GM21723 (cell line): ENCODE measurements around the gene E2F4.

Experiments
- ATAC-seq: cut with Tn5 transposase; IDR thresholded peaks from one replicate; pipeline ENCODE4 v1.9.1; 2021; ENCODE audit warnings: mild to moderate bottlenecking, moderate library complexity; ENCODE audit not compliant: unreplicated experiment

The E2F4 gene

DNA sequence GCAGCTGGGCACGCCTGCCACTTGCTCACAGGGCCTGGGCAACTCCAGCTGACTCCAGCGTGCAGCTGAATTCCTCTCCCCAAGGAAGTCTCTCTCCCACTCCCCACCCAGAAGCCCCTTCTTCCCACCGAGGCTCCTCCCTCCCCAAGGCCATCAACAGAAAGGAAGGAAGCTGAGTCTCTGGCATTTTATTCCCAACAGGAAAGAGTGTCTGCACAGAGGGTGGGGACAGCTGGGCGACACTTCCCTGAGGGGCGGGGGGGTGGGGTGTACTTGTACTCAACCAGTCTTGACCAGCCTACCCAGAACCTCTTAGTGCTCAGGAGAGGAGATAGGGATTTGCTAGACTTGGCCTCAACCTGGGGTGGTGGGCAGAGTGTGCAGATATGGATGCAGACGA is 1.9 kb upstream of the E2F4 start, which contains the start of gene EXOC3L1:
EXOC3L1 (minus strand) TSS at position 96 of the 400 bp plus-strand sequence. CDS start 460 bp downstream, outside the sequence.
- no peak for ATAC-seq

DNA sequence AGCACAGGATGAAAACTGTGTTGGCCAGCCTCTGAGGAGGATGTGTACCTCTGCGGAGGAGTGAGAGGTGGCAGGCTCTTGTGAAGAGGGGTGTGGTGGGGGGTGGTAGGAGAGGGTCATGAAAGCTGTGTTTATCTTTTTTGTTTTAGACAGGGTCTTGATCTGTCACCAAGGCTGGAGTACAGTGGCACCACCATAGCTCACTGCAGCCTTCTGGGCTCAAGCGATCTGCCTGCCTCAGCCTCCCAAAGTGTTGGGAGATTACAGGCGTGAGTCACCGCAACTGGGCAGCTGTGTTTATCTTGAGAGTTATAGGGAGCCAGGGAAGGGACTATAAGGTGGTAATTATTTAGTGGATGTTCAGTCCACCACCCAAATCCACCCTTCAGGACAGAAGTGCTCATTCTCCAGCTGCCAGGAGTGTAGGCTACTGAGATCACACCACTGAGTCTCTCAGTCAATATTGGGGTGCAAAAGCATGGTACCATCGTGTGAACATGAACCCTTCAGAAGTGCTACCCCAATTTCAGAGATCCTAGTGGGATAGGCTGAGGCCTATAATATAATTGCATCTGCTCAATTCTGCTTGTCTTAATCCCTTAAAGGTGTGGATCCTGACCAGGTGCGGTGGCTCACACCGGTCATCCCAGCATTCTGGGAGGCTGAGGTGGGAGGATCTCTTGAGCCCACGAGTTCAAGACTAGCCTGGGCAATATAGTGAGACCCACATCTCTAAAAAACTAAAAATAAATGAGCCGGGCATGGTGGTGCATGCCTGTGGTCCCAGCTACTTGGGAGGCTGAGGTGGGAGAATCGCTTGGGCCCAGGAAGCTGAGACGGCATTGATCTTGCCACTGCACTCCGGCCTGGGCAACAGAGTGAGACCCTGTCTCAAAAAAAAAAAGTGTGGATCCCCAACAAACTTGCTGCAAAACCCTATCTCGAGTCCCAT is 1.2 kb upstream of the E2F4 start:
- ATAC-seq = no peak

DNA sequence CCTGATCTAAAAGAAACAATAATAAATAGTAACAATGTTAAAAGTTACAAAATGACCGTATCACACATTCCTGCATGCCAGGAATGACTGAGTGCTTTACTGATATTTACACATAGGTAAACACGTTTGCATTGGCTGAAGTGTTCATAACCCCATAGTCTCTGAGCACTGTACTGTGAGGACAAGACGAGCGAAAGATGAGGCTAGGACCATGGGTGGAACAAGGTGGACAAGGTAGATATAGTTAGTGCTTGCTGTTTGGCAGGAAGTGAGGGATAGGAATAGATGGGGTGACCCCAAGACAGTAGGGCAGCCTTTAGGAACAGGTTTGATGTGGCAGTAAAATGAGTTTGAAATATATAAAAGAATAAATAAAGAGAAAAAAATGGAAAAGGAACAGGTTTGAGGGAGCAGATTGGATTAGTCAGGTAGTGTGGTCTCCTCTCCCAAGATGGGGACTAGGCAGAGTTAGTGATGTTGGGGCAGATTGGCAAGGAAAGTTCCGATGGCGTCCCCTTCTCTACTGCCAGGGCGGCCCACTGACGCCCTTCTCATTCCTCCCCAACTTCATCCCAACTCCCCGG is 452 bp upstream of the E2F4 start:
- peak; percentile 5 for ATAC-seq

DNA sequence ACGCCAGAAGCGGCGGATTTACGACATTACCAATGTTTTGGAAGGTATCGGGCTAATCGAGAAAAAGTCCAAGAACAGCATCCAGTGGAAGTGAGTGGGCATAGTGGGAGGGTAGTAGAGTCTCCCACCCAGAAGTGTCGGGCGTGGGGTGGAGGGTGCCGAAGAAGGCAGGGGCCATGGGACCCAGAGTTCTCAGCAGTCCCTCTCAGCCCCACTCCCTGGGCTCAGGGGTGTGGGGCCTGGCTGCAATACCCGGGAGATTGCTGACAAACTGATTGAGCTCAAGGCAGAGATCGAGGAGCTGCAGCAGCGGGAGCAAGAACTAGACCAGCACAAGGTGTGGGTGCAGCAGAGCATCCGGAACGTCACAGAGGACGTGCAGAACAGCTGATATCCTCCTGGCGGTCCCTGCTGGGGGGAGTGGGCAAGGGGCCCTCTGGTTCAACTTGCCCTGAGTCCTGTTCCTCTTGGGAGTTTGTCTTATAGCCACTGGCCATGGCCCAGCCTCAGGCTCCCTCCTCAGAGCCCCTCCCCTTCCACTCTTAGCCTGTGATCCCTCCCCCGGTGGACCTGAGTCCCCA is 916 bp downstream of the E2F4 start:
- peak; percentile 8 for ATAC-seq

DNA sequence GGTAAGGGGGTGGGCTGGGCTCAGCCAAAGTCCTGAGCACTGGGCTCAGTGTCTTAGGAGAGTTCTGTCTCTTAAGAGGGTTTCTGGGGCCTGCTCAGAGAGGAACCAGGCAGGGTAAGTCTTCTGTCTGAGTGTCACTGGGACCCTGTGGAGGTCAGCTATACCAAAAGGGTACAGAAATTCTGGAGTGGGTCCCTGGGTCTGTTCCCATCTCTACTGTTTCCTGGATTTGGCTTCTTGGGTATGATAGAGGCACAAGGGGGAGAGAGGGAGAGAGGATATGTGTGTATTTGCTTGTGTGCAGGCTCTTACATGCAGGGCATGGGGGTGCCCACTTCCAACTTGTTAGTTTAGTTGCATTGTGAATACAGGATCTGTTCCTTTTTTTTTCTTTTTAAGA is 1.6 kb downstream of the E2F4 start:
- no peak for ATAC-seq

DNA sequence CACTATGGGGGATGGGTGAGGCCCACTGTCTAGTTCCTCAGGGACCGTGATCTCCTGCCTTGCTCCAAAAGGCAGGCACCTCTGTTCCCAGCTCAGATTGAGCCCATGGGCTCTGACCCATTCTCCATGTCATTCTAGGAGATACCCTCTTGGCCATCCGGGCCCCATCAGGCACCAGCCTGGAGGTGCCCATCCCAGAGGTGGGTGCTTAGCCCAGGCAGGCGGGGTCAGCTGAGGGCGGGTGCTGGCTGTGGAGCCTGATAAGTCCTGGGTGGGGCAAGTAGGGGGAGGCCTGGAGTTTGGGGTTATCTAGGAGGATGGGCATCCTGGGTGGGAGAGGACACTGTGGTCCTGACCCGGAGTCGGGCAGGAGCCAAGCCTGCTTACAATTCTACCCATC is 2.3 kb downstream of the E2F4 start:
- ATAC-seq = no peak

DNA sequence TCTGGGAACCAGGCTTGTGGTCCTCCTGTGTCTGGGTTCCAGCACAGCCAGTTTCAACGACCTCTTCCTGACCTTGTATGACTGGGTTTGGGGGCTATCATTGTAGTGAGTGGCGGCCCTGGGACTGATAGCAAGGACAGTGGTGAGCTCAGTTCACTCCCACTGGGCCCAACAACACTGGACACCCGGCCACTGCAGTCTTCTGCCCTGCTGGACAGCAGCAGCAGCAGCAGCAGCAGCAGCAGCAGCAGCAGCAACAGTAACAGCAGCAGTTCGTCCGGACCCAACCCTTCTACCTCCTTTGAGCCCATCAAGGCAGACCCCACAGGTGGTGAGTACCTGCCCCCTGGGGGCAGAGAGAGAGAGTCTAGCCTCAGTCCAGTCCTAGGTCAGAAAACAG is 3.7 kb downstream of the E2F4 start:
- no peak for ATAC-seq

DNA sequence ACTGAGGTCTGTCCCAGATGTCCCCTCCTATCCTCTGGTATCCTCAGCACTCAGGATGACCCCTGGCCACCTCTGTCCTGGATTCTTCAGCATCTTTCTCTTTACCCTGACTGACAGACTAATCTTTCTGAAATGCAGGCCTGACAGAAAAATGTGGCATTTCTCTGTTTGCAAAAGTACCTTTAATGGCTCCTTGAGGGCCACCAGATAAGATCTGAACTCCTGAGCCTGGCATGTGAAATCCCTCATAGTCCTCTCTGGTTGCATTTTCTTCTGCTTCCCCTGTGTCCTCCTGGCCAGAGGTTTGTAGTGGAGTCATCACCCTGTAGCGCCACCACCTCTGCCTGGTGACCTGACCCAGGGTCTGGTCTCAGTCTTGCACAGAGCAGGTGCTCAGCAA is 4.9 kb downstream of the E2F4 start:
- no peak for ATAC-seq

DNA sequence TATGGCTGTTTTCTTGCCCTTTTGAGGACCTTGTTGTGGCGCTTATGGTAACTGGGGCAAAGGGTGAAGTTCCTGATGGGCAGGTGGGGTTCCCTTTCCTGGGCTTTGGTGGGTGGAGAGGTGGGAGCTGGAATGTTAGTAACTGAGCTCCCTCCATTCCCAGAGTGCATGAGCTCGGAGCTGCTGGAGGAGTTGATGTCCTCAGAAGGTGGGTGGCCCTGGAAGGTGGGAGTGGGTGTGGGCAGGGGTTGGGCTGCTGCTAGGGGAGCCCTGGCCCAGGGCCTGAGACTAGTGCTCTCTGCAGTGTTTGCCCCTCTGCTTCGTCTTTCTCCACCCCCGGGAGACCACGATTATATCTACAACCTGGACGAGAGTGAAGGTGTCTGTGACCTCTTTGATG is 5.7 kb downstream of the E2F4 start:
- ATAC-seq = no peak

DNA sequence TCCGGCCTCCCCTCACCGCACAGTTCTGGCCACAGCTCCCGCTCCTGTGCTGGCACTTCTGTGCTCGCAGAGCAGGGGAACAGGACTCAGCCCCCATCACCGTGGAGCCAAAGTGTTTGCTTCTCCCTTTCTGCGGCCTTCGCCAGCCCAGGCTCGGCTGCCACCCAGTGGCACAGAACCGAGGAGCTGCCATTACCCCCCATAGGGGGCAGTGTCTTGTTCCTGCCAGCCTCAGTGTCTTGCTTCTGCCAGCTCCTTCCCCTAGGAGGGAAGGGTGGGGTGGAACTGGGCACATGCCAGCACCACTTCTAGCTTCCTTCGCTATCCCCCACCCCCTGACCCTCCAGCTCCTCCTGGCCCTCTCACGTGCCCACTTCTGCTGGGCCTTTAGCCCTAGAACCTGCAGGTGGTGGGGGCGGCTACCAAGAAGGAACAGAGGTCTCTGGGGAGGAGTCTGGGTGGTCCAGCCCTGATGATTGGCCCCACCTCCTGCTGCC is 6.3 kb downstream of the E2F4 start:
- ATAC-seq = no peak

DNA sequence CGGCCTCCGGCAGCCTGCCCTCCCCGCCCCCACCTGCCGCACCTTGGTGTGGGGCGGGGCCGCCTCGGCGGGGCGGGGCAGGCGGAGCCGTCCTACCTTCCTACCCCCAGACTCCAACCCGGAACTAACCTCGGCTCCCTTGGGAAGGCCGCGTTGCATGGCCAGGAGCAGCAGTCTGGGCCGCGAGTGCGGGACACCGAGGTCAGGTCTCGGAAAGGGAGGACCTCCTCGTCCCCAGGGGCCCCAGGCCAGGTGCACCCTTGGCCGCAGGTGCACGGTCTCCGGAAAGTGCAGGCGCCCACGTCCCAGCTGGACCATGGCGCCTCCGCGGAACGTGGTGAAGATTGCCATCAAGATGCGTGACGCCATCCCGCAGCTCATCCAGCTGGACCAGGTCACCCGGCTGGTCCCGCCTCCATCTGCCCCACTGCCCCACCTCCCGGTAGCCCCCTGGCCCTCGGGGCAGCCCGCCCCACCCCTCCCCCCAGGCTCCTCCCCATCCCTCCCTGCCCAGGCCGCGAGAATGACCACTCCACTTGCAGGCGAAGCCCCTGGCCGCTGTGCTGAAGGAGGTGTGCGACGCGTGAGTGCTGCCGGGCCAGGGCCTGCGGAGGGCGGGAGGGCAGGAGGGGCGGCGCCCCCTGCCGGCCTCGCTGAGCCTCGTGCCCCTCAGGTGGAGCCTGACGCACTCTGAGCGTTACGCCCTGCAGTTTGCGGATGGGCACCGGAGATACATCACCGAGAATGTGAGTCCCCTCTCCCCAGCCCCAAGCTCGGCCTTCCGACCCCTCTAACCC is 7.3 kb downstream of the E2F4 start, which contains the start of gene ELMO3:
ELMO3 (plus strand) TSS at position 121 of the 797 bp plus-strand sequence; CDS start at position 317, 196 bp downstream.
- ATAC-seq = no peak

DNA sequence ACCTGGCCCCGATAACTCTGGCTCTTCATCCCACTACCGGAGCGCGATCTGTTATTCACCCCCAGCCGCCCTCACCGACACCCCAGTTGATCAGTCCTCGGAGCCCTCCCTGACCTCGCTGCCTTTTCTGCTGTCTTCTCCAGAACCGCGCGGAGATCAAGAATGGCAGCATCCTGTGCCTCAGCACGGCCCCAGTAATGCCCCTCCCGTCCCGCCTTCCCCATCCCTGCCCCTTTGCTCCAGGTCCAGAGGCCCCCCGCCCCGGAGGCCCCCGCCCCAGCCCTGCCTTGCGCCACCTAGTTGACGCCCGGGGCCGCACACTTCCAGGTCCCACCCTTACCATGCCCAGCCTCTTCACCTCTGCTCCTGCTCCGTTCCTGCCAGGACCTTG is 7.8 kb downstream of the E2F4 start:
- ATAC-seq = no peak

DNA sequence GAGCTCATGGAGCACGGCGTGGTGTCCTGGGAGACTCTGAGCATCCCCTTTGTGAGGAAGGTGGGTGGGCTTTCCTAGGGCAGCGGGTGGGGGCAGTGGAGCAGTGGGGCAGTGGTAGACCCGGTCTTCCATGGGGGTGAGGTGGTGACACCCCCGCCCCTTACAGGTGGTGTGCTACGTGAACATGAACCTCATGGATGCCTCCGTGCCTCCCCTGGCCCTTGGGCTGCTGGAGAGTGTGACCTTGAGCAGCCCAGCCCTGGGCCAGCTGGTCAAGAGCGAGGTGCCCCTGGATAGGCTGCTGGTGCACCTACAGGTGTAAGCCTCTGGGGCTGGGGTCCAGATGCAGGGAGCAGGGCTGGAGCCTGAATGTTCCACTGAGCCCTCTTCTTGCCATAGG is 8.5 kb downstream of the E2F4 start:
- no peak for ATAC-seq

DNA sequence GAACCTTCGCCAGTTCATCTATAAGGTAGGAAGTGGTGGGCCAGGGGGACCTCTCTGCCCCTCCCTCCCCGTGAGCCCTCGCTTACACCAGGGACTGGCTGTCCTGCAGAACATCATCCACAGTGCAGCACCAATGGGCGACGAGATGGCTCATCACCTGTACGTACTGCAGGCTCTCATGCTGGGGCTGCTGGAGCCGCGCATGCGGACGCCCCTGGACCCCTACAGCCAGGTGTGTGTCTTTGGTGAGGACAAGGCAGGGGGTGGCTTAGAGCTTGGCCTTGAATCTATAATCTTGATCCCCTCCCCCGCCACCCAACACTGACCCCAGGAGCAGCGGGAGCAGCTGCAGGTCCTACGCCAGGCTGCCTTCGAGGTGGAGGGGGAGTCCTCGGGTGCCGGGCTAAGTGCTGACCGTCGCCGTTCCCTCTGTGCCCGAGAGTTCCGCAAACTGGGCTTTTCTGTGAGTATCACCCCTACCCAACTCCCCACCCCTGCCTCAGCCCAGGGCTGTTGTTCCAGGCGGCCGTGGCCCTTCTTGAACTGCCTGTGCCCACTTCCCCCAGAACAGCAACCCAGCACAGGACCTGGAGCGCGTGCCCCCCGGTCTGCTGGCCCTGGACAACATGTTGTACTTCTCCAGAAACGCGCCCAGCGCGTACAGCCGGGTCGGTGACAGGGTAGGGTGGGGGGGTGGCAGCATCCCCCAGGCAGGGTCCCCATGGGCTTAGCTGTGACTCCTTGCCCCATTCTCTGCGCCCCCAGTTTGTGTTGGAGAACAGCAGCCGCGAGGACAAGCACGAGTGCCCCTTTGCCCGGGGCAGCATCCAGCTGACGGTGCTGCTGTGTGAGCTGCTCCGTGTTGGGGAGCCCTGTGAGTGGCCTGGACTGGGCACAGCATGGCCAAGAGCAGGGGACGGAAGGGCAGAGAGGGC is 9.7 kb downstream of the E2F4 start:
- ATAC-seq = no peak

DNA sequence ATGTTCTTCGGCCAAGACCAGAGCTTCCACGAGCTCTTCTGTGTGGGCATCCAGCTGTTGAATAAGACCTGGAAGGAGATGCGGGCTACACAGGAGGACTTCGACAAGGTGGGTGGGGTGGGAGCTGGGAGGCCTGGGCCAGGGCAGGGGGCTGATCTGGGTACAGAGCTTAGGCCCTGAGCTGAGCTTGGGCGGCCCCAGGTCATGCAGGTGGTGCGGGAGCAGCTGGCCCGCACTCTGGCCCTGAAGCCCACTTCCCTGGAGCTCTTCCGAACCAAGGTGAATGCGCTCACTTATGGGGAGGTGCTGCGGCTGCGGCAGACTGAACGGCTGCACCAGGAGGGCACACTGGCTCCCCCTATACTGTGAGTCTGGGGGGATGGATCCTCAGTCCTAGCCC is 10.5 kb downstream of the E2F4 start:
- no peak for ATAC-seq

DNA sequence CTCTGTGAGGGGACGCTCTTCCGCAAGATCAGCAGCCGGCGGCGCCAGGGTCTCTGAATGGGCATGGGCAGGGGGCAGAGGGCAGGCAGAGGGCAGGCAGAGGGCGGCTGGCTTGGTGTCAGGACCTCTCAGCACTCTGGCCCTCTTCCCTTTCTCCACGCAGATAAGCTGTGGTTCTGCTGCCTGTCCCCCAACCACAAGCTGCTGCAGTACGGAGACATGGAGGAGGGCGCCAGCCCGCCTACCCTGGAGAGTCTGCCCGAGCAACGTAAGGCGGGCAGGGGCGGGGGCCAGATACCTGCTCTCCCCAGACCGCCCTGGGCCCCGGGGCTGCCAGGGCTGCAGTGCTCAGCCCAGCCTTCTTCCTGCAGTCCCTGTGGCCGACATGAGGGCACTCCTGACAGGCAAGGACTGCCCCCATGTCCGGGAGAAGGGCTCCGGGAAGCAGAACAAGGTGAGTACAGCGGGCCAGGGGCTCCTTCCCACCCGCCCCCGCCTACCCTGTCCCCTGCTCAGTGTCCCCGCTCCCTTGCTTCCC is 11.1 kb downstream of the E2F4 start:
- no peak for ATAC-seq

DNA sequence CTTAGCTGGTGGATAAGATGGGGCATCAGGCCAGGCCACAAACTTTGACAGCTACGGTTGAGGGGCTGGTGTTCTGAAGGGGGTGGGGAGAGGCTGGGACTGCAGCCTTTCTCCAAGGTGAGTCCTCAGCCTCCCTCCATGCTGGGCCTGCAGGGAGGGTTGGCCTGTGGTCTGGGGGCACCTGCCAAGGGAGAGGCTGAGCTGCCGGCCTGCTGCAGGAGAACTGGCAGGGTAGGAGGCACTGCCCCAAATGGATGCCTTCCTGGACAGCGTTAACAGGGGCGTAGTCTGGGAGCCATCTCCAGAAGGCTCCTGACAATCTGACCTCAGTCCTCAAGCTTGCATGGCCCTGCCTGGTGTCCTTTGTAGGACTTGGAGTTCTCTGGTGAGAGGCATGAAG is 12.1 kb downstream of the E2F4 start:
- no peak for ATAC-seq

DNA sequence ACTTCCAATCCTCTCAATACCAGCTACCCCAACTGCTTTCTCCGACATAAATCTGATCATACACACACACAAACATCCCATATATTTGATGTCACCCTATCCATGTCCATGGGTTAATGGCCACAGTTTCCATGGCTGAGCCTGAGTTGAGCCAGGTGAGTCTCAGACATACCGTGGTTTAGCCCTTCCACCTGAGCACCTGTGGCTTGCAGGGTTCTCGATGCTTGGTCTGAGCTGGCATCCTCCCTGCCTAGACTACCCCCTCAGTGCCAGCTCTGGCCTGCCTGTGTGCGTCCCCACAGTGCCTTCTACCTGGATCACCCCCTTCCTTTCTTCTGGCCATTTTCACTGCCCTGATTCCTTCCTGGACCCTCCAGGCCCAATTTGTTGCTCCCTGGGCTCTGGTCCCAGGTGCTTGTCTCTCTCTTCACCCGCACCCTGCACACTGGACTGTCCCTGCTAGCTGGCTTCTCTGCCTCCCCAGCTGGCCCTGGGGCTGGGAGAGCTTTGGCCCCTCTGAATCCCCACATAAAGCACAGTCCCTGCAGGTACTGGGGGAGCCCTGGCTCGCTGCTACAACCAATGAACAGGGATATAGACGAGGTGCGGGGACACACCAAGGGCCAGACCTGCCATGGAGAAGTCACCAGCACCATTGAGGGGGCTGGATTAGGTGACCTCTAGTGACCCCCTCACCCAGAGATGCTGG is 14.3 kb downstream of the E2F4 start:
- ATAC-seq = no peak

DNA sequence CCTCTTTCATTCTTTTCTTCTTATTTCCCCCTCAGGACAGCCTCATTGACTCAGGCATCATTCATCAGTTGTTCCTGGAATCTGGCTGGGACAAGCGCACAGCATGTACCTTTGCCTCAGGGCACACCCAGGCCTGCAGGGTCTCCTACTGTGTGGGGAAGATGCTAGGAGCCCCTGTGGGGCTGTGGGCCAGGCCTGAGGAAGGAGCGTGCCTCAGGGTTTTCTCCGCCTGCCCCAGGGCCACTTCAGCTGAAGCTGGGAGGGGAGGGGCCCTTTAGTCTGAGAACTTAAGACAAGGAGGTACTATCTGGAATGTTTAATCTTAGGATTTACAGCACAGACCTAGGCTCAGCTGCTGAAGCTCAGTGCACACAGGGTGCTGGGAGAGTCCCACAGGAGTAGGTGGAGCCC is 14.9 kb downstream of the E2F4 start:
- ATAC-seq = no peak
